ENCODE data around the gene KCTD13.
"Not testable (repeated sequence)": the region's sequence is repeated elsewhere in the genome, so short reads cannot be mapped to it uniquely, and the experiment has no call there.

The KCTD13 gene

GRCh38 chr16:29877266-29877961 lies 48.6 kb downstream of the KCTD13 start:
- DNase-seq (ENCODE audit: low read depth), result peak; percentile 35

- DNase-seq (ENCODE audit: low read depth), result no peak
These were observed 49.3 kb downstream of the KCTD13 start for GRCh38 chr16:29876594-29877249.

GRCh38 chr16:29876217-29876593 lies 49.8 kb downstream of the KCTD13 start:
- no peak for DNase-seq (ENCODE audit: low read depth)

GRCh38 chr16:29875206-29875605 lies 50.8 kb downstream of the KCTD13 start:
- DNase-seq (ENCODE audit: low read depth), result no peak

GRCh38 chr16:29873319-29873718 lies 52.7 kb downstream of the KCTD13 start:
- no peak for DNase-seq (ENCODE audit: low read depth)

- no peak for DNase-seq (ENCODE audit: low read depth)
These were observed 54.0 kb downstream of the KCTD13 start for GRCh38 chr16:29871822-29872546.

GRCh38 chr16:29869067-29869466 lies 57.0 kb downstream of the KCTD13 start:
- DNase-seq (ENCODE audit: low read depth), result not testable (repeated sequence)

- DNase-seq (ENCODE audit: low read depth), result no peak
These were observed 57.5 kb downstream of the KCTD13 start for GRCh38 chr16:29868396-29869009.

- DNase-seq (ENCODE audit: low read depth), result no peak
These were observed 61.8 kb downstream of the KCTD13 start for GRCh38 chr16:29864205-29864604.

- no peak for DNase-seq (ENCODE audit: low read depth)
These were observed 62.4 kb downstream of the KCTD13 start for GRCh38 chr16:29863669-29863984.

- DNase-seq (ENCODE audit: low read depth), result peak; percentile 95
These were observed 63.0 kb downstream of the KCTD13 start, which contains the start of gene CDIPT for GRCh38 chr16:29862884-29863668. Gene CDIPT (minus strand): TSS chr16:29863226. CDS start chr16:29862857, 369 bp downstream.

- no peak for DNase-seq (ENCODE audit: low read depth)
These were observed 63.6 kb downstream of the KCTD13 start for GRCh38 chr16:29862383-29862883.

GRCh38 chr16:29860218-29860617 lies 65.8 kb downstream of the KCTD13 start:
- no peak for DNase-seq (ENCODE audit: low read depth)

- no peak for DNase-seq (ENCODE audit: low read depth)
These were observed 67.1 kb downstream of the KCTD13 start for GRCh38 chr16:29858974-29859373.

- DNase-seq (ENCODE audit: low read depth), result no peak
These were observed 67.7 kb downstream of the KCTD13 start for GRCh38 chr16:29858149-29858849.

GRCh38 chr16:29857133-29857760 lies 68.8 kb downstream of the KCTD13 start:
- no peak for DNase-seq (ENCODE audit: low read depth)
